ENCODE measurements around the gene CYP3A5.

CYP3A5 gene

GRCh38 chr7:99685129-99685758 is 5.4 kb upstream of the CYP3A5 start:
- Histone ChIP-seq H3K9me3 (ENCODE audit: control insufficient read depth, low read length) (no peaks in the 10 kb centered on the region), H3K4me1 (ENCODE audit: control insufficient read depth, insufficient read depth, low read length) (no peaks in the 10 kb centered on the region), H3K27me3 (ENCODE audit: control insufficient read depth, insufficient read depth, low read length, poor library complexity, severe bottlenecking) (no peaks in the 10 kb centered on the region), H3K27ac (ENCODE audit: insufficient read depth, low read depth, low read length, poor library complexity, severe bottlenecking) (no peak overlapping the region), H3K36me3 (ENCODE audit: control insufficient read depth, insufficient read depth, low read length) (no peaks in the 10 kb centered on the region), H3K4me3 (ENCODE audit: insufficient read depth, low read depth, low read length) (no peak overlapping the region)
- 93 to 94% methylated on average over 9 of the region's 9 CpGs for WGBS, 2 experiments

GRCh38 chr7:99679032-99679399 is 780 bp downstream of the CYP3A5 start:
- H3K36me3 ChIP-seq (ENCODE audit: control insufficient read depth, insufficient read depth, low read length) = no peaks in the 10 kb centered on the region
- no peaks in the 10 kb centered on the region for H3K9me3 ChIP-seq (ENCODE audit: control insufficient read depth, low read length)
- 78 to 79% methylated on average over 4 of the region's 4 CpGs for WGBS, 2 experiments
- no peak overlapping the region for H3K4me3 ChIP-seq (ENCODE audit: insufficient read depth, low read depth, low read length)
- no peaks in the 10 kb centered on the region for H3K27me3 ChIP-seq (ENCODE audit: control insufficient read depth, insufficient read depth, low read length, poor library complexity, severe bottlenecking)
- no peaks in the 10 kb centered on the region for H3K4me1 ChIP-seq (ENCODE audit: control insufficient read depth, insufficient read depth, low read length)
- no peak overlapping the region for H3K27ac ChIP-seq (ENCODE audit: insufficient read depth, low read depth, low read length, poor library complexity, severe bottlenecking)

GRCh38 chr7:99677648-99678045 is 2.1 kb downstream of the CYP3A5 start:
- Histone ChIP-seq H3K27me3 (ENCODE audit: control insufficient read depth, insufficient read depth, low read length, poor library complexity, severe bottlenecking) (no peaks in the 10 kb centered on the region), H3K4me1 (ENCODE audit: control insufficient read depth, insufficient read depth, low read length) (no peaks in the 10 kb centered on the region), H3K36me3 (ENCODE audit: control insufficient read depth, insufficient read depth, low read length) (no peaks in the 10 kb centered on the region), H3K4me3 (ENCODE audit: insufficient read depth, low read depth, low read length) (no peak overlapping the region), H3K27ac (ENCODE audit: insufficient read depth, low read depth, low read length, poor library complexity, severe bottlenecking) (no peak overlapping the region), H3K9me3 (ENCODE audit: control insufficient read depth, low read length) (no peaks in the 10 kb centered on the region)
- 93% methylated on average over 2 of the region's 2 CpGs for WGBS, 2 experiments

- H3K27me3 ChIP-seq (ENCODE audit: control insufficient read depth, insufficient read depth, low read length, poor library complexity, severe bottlenecking) = no peaks in the 10 kb centered on the region
- no peaks in the 10 kb centered on the region for H3K36me3 ChIP-seq (ENCODE audit: control insufficient read depth, insufficient read depth, low read length)
- no peak overlapping the region for H3K27ac ChIP-seq (ENCODE audit: insufficient read depth, low read depth, low read length, poor library complexity, severe bottlenecking)
- 89 to 90% methylated on average over 4 of the region's 4 CpGs for WGBS, 2 experiments
- no peak overlapping the region for H3K4me3 ChIP-seq (ENCODE audit: insufficient read depth, low read depth, low read length)
- H3K4me1 ChIP-seq (ENCODE audit: control insufficient read depth, insufficient read depth, low read length) = no peaks in the 10 kb centered on the region
- H3K9me3 ChIP-seq (ENCODE audit: control insufficient read depth, low read length) = no peaks in the 10 kb centered on the region
These were observed 2.7 kb downstream of the CYP3A5 start for GRCh38 chr7:99677013-99677647.

GRCh38 chr7:99674995-99675742 is 4.6 kb downstream of the CYP3A5 start:
- H3K4me1 ChIP-seq (ENCODE audit: control insufficient read depth, insufficient read depth, low read length) = no peaks in the 10 kb centered on the region
- no peaks in the 10 kb centered on the region for H3K9me3 ChIP-seq (ENCODE audit: control insufficient read depth, low read length)
- no peaks in the 10 kb centered on the region for H3K27me3 ChIP-seq (ENCODE audit: control insufficient read depth, insufficient read depth, low read length, poor library complexity, severe bottlenecking)
- WGBS, 2 experiments = 93% methylated on average over 2 of the region's 2 CpGs
- H3K36me3 ChIP-seq (ENCODE audit: control insufficient read depth, insufficient read depth, low read length) = no peaks in the 10 kb centered on the region
- H3K4me3 ChIP-seq (ENCODE audit: insufficient read depth, low read depth, low read length) = no peak overlapping the region
- H3K27ac ChIP-seq (ENCODE audit: insufficient read depth, low read depth, low read length, poor library complexity, severe bottlenecking) = no peak overlapping the region

- H3K4me3 ChIP-seq (ENCODE audit: insufficient read depth, low read depth, low read length) = no peak overlapping the region
- no peaks in the 10 kb centered on the region for H3K27me3 ChIP-seq (ENCODE audit: control insufficient read depth, insufficient read depth, low read length, poor library complexity, severe bottlenecking)
- H3K9me3 ChIP-seq (ENCODE audit: control insufficient read depth, low read length) = no peaks in the 10 kb centered on the region
- WGBS, 2 experiments = 96% methylated on average over 7 of the region's 7 CpGs
- H3K4me1 ChIP-seq (ENCODE audit: control insufficient read depth, insufficient read depth, low read length) = no peaks in the 10 kb centered on the region
- no peaks in the 10 kb centered on the region for H3K36me3 ChIP-seq (ENCODE audit: control insufficient read depth, insufficient read depth, low read length)
- no peak overlapping the region for H3K27ac ChIP-seq (ENCODE audit: insufficient read depth, low read depth, low read length, poor library complexity, severe bottlenecking)
These were observed 7.2 kb downstream of the CYP3A5 start for GRCh38 chr7:99672573-99672972.

- H3K27me3 ChIP-seq (ENCODE audit: control insufficient read depth, insufficient read depth, low read length, poor library complexity, severe bottlenecking) = no peaks in the 10 kb centered on the region
- no peaks in the 10 kb centered on the region for H3K9me3 ChIP-seq (ENCODE audit: control insufficient read depth, low read length)
- no peaks in the 10 kb centered on the region for H3K4me1 ChIP-seq (ENCODE audit: control insufficient read depth, insufficient read depth, low read length)
- H3K27ac ChIP-seq (ENCODE audit: insufficient read depth, low read depth, low read length, poor library complexity, severe bottlenecking) = no peak overlapping the region
- WGBS, 2 experiments = 93 to 96% methylated on average over 2 to 3 of the region's 3 CpGs
- no peaks in the 10 kb centered on the region for H3K36me3 ChIP-seq (ENCODE audit: control insufficient read depth, insufficient read depth, low read length)
- no peak overlapping the region for H3K4me3 ChIP-seq (ENCODE audit: insufficient read depth, low read depth, low read length)
These were observed 10.0 kb downstream of the CYP3A5 start for GRCh38 chr7:99669782-99670181.

- Histone ChIP-seq H3K4me3 (ENCODE audit: insufficient read depth, low read depth, low read length) (no peak overlapping the region), H3K36me3 (ENCODE audit: control insufficient read depth, insufficient read depth, low read length) (no peaks in the 10 kb centered on the region), H3K27ac (ENCODE audit: insufficient read depth, low read depth, low read length, poor library complexity, severe bottlenecking) (no peak overlapping the region), H3K4me1 (ENCODE audit: control insufficient read depth, insufficient read depth, low read length) (no peaks in the 10 kb centered on the region), H3K9me3 (ENCODE audit: control insufficient read depth, low read length) (no peaks in the 10 kb centered on the region), H3K27me3 (ENCODE audit: control insufficient read depth, insufficient read depth, low read length, poor library complexity, severe bottlenecking) (no peaks in the 10 kb centered on the region)
- WGBS, 2 experiments = 92 to 95% methylated on average over 8 of the region's 8 CpGs
These were observed 11.3 kb downstream of the CYP3A5 start for GRCh38 chr7:99668541-99668940.

GRCh38 chr7:99667179-99667578 is 12.6 kb downstream of the CYP3A5 start:
- H3K9me3 ChIP-seq (ENCODE audit: control insufficient read depth, low read length) = no peaks in the 10 kb centered on the region
- H3K36me3 ChIP-seq (ENCODE audit: control insufficient read depth, insufficient read depth, low read length) = no peaks in the 10 kb centered on the region
- WGBS, 2 experiments = 72 to 74% methylated on average over 2 of the region's 2 CpGs
- H3K27ac ChIP-seq (ENCODE audit: insufficient read depth, low read depth, low read length, poor library complexity, severe bottlenecking) = no peak overlapping the region
- H3K4me3 ChIP-seq (ENCODE audit: insufficient read depth, low read depth, low read length) = no peak overlapping the region
- no peaks in the 10 kb centered on the region for H3K4me1 ChIP-seq (ENCODE audit: control insufficient read depth, insufficient read depth, low read length)
- H3K27me3 ChIP-seq (ENCODE audit: control insufficient read depth, insufficient read depth, low read length, poor library complexity, severe bottlenecking) = no peaks in the 10 kb centered on the region

- H3K27ac ChIP-seq (ENCODE audit: insufficient read depth, low read depth, low read length, poor library complexity, severe bottlenecking) = no peak overlapping the region
- no peaks in the 10 kb centered on the region for H3K9me3 ChIP-seq (ENCODE audit: control insufficient read depth, low read length)
- no peaks in the 10 kb centered on the region for H3K36me3 ChIP-seq (ENCODE audit: control insufficient read depth, insufficient read depth, low read length)
- 78 to 100% methylated on average over 1 of the region's 1 CpG for WGBS, 2 experiments
- H3K27me3 ChIP-seq (ENCODE audit: control insufficient read depth, insufficient read depth, low read length, poor library complexity, severe bottlenecking) = no peaks in the 10 kb centered on the region
- H3K4me1 ChIP-seq (ENCODE audit: control insufficient read depth, insufficient read depth, low read length) = no peaks in the 10 kb centered on the region
- no peak overlapping the region for H3K4me3 ChIP-seq (ENCODE audit: insufficient read depth, low read depth, low read length)
These were observed 13.8 kb downstream of the CYP3A5 start for GRCh38 chr7:99666013-99666395.

All from ectodermal cell (in vitro differentiated cells).